ENCODE data around the gene CEBPE. TPM values are rescaled to one million over a fixed set of nuclear protein-coding genes. Genes with fewer than 3 reads are reported as not detected.

The CEBPE gene
- total RNA-seq, 1 donor from 2014 or later = not detected

GRCh38 chr14:23071921-23072539 lies 47.0 kb downstream of the CEBPE start:
- H3K4me3 ChIP-seq (ENCODE audit: low read depth, low read length) = peak overlapping the region; percentile 73
- no peak for DNase-seq (ENCODE audit: low read depth)
- TF ChIP-seq CTCF (conservative IDR thresholded peaks at IDR 0.05; ENCODE audit: low read depth, low read length) = no peak

DNA sequence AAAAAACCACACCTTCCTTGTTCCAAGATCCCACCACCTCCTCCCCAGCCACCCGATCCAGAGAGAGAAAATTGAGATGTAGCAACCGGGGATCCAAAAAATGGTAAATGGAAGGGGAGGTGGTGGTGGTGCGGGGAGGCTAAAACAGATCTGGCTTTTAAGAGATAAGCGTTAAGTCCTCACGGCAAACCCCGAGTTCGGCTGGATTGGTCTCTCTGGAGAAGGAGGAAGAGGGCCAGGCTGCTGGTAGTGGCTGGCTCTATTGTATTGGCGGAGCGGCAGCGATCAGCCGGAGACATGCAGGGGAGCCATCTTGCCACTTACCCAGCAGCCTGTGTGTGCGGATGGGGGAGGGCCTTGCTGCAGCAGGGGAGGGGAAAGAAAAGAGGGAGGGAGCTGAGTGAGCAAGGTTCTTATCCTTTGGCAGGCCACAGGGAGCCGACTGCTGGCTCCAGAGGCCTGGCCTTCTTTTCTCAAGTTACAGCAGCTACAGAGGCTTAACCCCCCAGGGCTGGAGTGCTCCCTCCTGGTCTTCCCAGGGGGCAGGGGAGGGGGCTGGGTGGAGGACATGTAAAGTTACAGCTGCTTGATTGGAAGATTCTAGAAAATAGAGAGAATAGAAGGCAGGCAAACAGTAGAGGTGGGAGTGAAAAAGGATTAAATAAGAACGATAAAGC lies 47.7 kb downstream of the CEBPE start:
- TF ChIP-seq CTCF (conservative IDR thresholded peaks at IDR 0.05; ENCODE audit: low read depth, low read length) = no peak
- DNase-seq (ENCODE audit: low read depth) = peak; percentile 52

DNA sequence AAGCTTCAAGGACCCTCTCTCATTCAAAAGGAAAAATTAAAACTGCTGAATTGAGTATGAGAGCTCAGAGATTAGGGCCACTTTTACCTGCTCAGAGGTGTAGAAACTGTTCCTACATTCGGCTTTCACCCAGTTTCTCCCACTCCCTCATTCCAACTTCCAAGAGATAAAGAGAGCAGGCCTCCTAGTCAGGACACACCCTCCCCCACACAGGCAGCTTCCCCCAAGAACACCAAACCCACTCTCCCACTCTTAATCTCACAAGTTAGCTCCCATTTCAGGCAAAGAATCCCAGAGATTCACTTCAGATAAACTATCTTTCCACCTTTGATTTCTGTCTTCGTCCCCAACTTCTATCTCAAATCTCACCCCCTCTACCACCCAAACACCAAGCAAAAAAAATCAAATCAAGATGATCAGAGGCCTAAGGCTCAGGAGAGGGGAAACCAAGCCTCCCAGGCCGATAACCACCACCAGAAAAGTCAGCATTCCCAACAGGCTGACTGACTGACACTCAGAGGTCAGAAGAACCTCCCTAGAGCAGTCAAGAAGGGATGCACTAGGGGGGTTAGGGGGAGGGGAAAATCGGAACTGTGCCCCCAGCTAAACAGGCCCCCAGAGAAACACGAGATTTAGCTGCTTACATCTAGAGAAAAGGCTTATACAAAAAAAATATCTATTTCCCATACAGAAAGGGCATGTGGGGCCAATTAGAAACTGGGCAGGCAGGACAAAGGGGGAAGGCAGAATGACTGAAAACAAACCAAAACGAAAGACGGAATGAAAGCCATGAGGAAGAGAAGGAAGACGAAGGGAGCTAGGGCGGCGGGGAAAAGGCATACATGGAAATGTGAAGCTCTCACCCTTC lies 48.6 kb downstream of the CEBPE start:
- TF ChIP-seq CTCF (conservative IDR thresholded peaks at IDR 0.05; ENCODE audit: low read depth, low read length) = no peak
- H3K4me3 ChIP-seq (ENCODE audit: low read depth, low read length) = peak overlapping the region; percentile 73
- no peak for DNase-seq (ENCODE audit: low read depth)

More for the DNA sequence above, 47.7 kb downstream of the CEBPE start:
- H3K4me3 ChIP-seq (ENCODE audit: low read depth, low read length) = peak overlapping the region; percentile 73

DNA sequence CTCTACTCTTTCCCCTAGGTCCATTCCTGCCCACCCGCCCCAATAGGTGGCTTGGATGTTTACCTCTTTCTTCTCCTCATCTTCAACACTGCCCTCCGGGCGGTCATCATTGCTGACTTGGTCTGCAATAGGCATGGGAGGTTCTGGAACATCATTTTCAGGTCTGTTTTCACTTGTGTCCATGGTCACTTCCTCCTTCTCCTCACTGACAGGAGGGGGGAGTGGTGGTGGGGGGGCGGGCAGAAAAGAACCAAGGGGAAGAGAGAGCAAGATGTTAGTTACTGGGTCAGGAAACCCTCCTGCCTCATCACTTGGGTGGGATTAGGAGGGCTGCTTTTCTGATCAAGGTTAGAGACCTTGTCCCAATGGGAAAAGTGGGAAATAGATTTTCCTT lies 49.6 kb downstream of the CEBPE start:
- TF ChIP-seq CTCF (conservative IDR thresholded peaks at IDR 0.05; ENCODE audit: low read depth, low read length) = no peak
- no peak for DNase-seq (ENCODE audit: low read depth)
- no peak overlapping the region for H3K4me3 ChIP-seq (ENCODE audit: low read depth, low read length)

GRCh38 chr14:23068789-23069412 lies 50.2 kb downstream of the CEBPE start:
- TF ChIP-seq CTCF (conservative IDR thresholded peaks at IDR 0.05; ENCODE audit: low read depth, low read length) = peak; percentile 100
- peak; percentile 68 for DNase-seq (ENCODE audit: low read depth)
- no peak overlapping the region for H3K4me3 ChIP-seq (ENCODE audit: low read depth, low read length)

DNA sequence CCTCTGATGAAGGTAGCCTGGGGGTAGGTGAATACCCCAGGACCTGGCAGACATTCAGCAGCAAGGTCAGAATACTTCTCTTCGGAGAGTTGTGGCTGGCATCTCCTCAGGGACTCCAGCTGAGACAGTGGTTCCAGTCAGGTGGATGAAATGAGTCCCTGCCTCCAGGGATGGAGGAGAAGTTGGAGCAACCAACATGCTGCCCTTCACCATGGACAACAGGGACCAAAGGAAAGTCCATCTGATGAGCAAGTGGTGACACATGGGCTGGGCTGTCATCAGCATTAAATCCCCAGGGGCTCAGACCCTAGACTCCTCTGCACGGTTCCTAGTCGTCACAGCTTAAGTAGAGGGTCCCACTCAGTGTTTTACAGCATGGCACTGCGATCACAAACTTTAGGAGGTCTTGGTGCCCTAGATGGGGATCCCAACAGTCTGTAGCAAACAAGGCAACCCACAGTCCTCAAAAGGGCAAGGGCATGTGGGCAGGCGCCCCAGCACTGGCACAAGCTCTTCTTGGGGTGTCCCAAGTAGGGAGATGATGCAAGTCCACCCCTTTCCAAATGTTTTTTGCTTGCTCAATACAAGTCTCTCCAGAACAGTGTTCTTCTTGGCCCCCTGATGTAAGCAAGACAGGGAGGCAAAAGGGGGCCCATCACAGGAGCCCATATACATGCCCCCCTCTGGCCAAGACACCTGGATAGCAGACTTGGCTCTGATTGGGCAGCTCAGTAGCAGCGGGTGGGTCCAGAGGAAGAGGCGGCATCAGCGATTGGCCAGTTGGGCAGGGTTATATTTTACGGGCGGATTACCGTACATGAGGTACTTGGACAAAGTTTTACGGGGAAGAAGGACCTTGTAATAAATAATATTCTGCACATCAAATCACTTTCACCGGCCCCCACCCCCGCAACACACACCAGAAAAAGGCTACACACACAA lies 50.9 kb downstream of the CEBPE start:
- H3K4me3 ChIP-seq (ENCODE audit: low read depth, low read length) = no peak overlapping the region
- DNase-seq (ENCODE audit: low read depth) = no peak
- TF ChIP-seq CTCF (conservative IDR thresholded peaks at IDR 0.05; ENCODE audit: low read depth, low read length) = no peak

All from epithelial cell of proximal tubule (primary cell).